GM21528 (cell line): ENCODE measurements around the gene EWSR1.
"Not testable (repeated sequence)": the region's sequence is repeated elsewhere in the genome, so short reads cannot be mapped to it uniquely, and the experiment has no call there.

ENCODE experiments used
- ATAC-seq: cut with Tn5 transposase; IDR thresholded peaks from one replicate; pipeline ENCODE4 v1.9.1; 2021; ENCODE audit warnings: mild to moderate bottlenecking, moderate library complexity; ENCODE audit not compliant: unreplicated experiment, low FRiP score

The EWSR1 gene

GRCh38 chr22:29334696-29335344 is 66.8 kb downstream of the EWSR1 start:
- no peak for ATAC-seq

GRCh38 chr22:29335656-29336055 is 67.6 kb downstream of the EWSR1 start:
- no peak for ATAC-seq

- no peak for ATAC-seq
Observed at GRCh38 chr22:29336751-29337490, 68.9 kb downstream of the EWSR1 start.

- ATAC-seq: no peak
Observed at GRCh38 chr22:29337631-29338284, 69.7 kb downstream of the EWSR1 start.

DNA sequence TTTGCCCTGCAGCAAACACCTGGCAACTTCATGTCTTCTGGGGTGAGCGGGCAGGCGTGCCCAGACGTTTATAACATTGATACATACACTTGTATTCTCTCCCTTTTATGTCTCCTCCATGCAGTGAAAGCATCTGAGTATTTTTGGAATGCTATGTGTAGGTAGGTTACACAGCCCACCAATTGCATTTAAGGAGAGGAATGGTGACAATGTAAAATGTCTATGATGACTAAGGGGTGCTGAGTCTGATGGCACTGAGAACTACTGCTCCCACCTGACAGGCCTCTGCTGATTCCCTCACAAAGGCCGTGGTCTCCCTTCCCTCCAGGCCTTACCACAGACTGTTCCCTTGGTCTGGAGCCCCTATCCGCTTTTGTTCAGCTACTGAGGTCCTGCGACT is 70.3 kb downstream of the EWSR1 start:
- no peak for ATAC-seq

GRCh38 chr22:29339381-29340235 is 71.5 kb downstream of the EWSR1 start:
- no peak for ATAC-seq

GRCh38 chr22:29340566-29340965 is 72.5 kb downstream of the EWSR1 start:
- ATAC-seq: no peak

DNA sequence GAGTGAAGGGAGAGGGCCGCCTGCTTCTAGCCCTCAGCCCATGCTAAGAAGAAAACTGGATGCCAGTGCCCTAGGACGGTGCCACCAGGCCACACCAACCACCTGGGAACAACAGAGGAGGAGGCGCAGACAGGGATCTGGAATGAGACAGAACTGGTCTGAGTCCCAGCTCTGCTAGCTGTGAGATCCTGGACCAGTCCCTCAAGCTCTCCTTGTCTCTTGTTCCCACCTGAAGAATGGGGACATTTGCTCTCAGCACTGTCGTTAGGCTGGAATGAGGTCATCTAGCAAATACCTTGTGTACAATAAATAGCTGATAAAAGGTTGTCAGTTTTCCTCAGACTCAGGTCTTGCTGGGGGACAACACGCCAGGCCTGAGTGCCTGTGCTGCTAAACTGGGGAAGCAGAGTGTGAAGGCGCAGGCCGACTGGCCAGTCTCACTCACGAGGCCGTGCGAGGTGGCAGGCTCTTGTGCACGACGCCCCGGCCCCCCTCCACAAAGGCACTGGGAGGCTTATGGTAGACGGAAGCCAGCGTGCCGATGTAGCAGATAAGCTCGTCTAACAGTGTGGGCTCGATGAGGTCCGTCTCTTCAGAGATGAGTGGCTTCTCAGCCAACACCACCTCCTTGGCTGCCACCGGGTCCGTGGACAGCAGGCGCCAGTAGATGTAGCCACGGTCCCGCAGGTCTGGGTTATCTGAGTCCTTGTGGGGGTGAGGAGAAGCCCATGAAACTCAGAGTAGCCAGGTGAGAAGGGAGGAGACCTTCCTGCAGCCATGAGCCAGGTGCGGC is 73.2 kb downstream of the EWSR1 start:
- no peak for ATAC-seq

- ATAC-seq: no peak
Observed at GRCh38 chr22:29341849-29342127, 73.7 kb downstream of the EWSR1 start.

DNA sequence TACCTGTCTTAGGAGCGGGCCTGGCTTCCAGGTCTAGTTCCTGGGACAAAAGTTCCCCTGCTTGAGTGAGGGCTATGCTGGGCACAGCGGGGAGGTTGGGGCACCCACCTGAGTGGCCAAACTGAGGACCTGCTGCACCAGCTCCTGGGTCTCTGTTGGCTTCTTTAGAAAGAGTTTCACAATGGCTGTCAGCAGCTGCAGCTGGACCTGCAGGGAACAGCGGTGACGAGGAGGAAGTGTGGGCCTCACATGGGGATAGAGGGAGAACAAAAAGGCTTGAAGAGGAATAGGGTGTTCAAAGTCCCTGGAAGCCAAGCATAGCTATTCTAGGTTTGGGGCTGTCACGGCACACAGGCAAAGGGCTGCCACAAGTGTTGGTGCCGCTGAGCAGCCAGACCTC is 74.1 kb downstream of the EWSR1 start:
- no peak for ATAC-seq

DNA sequence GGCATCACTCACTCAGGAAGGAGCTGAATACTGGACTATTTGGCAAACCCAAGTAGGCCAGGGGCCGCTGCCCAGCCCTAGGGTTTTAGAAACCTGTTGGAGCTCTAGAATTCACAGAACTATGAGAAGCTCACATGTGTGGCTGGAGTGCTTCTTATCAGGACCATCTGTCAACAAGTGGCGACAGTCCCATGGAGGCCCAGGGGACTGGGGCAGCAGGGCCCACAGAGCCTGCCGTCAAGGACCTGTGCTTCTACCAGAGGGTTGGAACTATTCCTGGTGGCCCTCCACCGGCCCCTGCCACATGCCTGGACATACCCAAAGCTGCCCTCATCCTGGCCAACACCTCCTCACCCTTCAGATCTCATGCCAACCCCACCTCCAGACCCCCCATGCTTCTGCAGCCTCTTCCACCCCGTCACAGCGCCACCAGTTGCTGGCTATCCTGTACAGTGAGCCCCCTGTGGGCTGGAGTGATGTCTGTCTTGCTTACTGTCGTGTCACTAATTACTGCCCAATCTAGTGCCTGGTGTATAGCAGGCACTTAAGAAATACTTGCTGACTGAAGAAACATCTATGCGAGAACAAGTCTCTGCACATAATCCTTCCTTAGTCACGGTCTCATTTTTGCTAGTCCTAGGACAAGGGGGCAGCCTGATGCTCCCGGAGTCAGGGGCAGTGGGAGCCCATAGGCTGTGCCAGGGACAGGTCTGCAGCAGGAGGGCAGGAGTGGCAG is 74.7 kb downstream of the EWSR1 start:
- no peak for ATAC-seq

DNA sequence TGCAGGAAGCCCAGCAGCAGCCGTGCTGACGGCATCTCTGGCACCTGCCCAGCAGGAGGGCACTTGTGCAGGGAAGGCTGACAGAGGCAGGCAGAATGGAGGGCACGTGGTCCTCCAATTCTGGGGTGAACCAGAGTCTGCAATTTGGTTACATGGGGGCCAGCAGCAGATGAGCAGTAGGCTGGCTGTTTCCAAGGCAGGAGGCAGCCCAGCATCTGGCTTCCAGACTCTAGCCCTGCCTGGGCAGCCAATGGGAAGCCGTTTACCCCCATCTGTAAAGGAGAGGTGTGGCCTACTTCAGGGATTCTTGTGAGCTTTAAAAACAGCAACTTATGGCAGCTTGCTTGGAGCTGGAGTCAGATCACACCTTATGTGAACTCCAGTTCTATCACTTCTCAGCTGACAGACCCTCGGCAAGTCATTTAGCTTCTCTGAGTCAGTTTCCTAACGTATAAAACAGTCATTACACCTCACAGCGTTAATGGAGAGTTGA is 75.3 kb downstream of the EWSR1 start:
- ATAC-seq: no peak

GRCh38 chr22:29344137-29344536 is 76.1 kb downstream of the EWSR1 start:
- ATAC-seq: no peak

DNA sequence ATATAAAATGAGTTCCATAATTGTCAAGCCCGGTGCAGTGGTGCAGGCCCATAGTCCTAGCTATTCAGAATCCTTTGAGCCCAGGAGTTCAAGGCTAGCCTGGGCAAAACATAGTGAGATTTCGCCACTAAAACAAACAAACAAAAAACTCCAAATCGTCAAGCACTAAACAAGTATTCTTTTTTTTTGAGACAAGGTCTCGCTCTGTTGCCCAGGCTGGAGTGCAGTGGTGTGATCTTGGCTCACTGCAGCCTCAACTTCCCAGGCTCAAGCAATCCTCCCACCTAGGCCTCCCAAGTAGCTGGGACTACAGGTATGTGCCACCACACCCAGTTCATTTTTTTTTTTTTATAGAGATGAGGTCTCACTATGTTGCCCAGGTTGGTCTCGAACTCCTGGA is 76.8 kb downstream of the EWSR1 start:
- ATAC-seq: not testable (repeated sequence)

GRCh38 chr22:29345932-29346331 is 77.9 kb downstream of the EWSR1 start:
- no peak for ATAC-seq

DNA sequence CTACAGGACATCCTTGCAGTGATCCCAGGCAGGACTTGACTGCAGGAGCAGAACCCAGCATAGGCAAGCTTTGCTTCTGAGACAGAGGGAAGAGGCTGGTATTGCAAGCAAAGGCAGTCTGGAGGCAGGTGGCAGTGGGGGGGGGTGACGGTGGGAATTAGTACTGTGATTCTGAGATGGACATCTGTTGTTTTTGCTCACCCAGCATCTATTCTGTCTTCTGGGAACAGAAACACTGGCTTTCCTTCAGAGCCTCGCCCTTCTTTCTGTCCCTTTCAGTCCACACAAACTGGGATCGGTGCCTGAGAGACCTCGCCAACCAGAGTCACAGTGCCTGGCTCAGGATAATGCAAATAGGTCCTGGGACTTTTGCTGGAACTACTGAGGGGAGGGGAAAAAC is 78.6 kb downstream of the EWSR1 start:
- ATAC-seq: no peak

DNA sequence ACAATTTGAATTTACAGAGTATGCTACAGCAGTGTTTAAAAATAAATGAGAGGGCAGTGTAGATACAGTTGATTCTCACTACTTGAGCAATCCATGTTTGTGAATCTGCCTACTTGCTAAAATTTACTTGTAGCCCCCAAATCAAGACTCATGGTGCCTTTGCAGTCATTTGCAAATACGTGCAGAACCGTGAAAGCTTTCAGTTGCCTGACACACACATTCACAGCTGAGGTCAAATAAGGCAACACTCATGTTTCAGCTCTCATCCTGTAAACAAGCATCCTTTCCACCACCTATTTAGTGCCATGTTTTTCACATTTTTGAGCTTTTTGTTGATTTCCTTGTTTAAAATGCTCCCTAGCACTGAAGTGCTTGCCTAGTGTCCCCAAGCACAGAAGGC is 80.0 kb downstream of the EWSR1 start:
- ATAC-seq: no peak

DNA sequence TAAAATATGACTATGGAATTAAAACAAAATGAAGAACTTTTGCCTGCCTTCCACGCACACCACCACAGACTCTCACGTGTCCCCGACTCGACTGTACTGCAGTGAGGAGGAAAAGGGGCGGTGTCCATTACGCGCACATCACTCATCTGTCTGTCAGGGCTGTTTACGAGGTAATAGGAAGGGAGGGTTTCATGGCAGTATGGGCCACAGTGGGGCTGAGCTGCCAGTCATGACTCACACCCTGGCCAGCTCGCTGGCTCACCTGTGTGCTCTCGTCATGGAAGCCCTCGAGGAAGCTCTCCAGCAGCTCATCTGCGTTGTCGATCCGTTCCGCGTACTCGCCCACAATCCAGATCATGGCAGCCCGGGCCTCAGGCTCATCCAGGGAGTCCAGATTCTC is 80.9 kb downstream of the EWSR1 start:
- ATAC-seq: no peak
